WERI-Rb-1 (cell line): Measurements from ENCODE around the gene UVRAG.

ENCODE experiments used
- DNase-seq: peaks from one replicate; pipeline ENCODE4 v3.0.0-alpha.2; 2020
- H3K27ac ChIP-seq: fragments of 250-450 bp; sonication (Bioruptor Pico); 2 replicates; pipeline ENCODE4 v1.5.1; 2020; ENCODE audit warnings: mild to moderate bottlenecking, moderate library complexity
- H3K27me3 ChIP-seq: fragments of 250-450 bp; sonication (Bioruptor Pico); 2 replicates; pipeline ENCODE4 v1.5.1; 2021; ENCODE audit warnings: mild to moderate bottlenecking, low read depth, moderate library complexity; ENCODE audit not compliant: insufficient read depth, severe bottlenecking
- H3K36me3 ChIP-seq: fragments of 250-450 bp; sonication (Bioruptor Pico); 2 replicates; pipeline ENCODE4 v1.5.1; 2020; ENCODE audit warnings: mild to moderate bottlenecking, moderate library complexity
- H3K4me3 ChIP-seq: 2 replicates; pipeline ENCODE4 v1.5.1; 2011; ENCODE audit warnings: low read depth, mild to moderate bottlenecking, control low read depth, low read length
- H3K9me3 ChIP-seq: fragments of 250-450 bp; sonication (Bioruptor Pico); 2 replicates; pipeline ENCODE4 v1.5.1; 2021; ENCODE audit warnings: mild to moderate bottlenecking, moderate library complexity; ENCODE audit not compliant: severe bottlenecking
- TF ChIP-seq, protein P1 (sequence below): IDR thresholded peaks from 2 replicates; pipeline ENCODE4 v1.5.1; 2011; ENCODE audit warnings: low read depth, mild to moderate bottlenecking, control low read depth, inconsistent platforms, low read length

UVRAG gene

DNA sequence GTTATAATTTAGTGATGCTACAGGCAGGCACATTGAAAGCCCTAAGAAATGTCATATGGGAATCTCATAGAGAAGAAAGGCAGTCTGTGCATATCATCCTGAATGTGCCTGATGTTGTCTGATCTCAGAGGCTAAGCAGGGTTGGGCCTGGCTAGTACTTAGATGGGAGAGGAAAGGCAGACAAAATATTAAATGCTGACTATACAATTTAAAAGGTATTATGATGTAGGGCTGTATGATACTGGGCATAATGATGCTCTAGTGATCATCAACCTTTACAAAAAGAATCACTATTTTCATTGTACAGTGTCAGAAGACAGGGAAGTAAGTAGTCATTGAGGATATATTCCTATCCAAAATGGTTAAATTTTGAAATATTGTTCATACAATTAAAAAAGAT, 119.8 kb downstream of the UVRAG start:
- DNase-seq: no peak
- no peaks in the 10 kb centered on the region for H3K36me3 ChIP-seq
- H3K4me3 ChIP-seq: no peak overlapping the region
- no peak overlapping the region for H3K27ac ChIP-seq
- no peaks in the 10 kb centered on the region for H3K27me3 ChIP-seq
- H3K9me3 ChIP-seq: no peaks in the 10 kb centered on the region
- TF ChIP-seq, protein P1, sequence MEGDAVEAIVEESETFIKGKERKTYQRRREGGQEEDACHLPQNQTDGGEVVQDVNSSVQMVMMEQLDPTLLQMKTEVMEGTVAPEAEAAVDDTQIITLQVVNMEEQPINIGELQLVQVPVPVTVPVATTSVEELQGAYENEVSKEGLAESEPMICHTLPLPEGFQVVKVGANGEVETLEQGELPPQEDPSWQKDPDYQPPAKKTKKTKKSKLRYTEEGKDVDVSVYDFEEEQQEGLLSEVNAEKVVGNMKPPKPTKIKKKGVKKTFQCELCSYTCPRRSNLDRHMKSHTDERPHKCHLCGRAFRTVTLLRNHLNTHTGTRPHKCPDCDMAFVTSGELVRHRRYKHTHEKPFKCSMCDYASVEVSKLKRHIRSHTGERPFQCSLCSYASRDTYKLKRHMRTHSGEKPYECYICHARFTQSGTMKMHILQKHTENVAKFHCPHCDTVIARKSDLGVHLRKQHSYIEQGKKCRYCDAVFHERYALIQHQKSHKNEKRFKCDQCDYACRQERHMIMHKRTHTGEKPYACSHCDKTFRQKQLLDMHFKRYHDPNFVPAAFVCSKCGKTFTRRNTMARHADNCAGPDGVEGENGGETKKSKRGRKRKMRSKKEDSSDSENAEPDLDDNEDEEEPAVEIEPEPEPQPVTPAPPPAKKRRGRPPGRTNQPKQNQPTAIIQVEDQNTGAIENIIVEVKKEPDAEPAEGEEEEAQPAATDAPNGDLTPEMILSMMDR: no peak

DNA sequence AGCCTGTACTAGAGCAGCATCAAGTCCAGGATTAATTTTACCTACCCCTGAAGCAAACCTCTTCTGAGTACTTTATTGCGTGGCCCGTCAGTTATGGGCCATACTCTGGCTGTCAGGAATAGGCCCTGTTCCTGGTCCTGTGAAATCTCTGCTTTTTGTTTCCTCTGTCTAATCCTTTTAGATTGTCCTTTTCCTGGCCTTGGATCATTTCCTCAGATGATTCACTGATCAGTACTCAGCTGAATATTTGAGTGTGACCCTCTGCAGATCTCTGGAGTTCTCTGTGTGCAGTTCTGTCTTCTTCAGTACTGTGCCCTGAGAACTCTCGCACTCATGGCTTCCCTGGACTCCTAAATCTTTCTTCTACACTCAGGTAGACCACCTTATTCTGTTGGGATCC, 123.5 kb downstream of the UVRAG start:
- Histone ChIP-seq H3K27ac (no peak overlapping the region), H3K4me3 (no peak overlapping the region), H3K36me3 (no peaks in the 10 kb centered on the region), H3K27me3 (no peaks in the 10 kb centered on the region), H3K9me3 (no peaks in the 10 kb centered on the region)
- DNase-seq: no peak
- TF ChIP-seq, protein P1: no peak

DNA sequence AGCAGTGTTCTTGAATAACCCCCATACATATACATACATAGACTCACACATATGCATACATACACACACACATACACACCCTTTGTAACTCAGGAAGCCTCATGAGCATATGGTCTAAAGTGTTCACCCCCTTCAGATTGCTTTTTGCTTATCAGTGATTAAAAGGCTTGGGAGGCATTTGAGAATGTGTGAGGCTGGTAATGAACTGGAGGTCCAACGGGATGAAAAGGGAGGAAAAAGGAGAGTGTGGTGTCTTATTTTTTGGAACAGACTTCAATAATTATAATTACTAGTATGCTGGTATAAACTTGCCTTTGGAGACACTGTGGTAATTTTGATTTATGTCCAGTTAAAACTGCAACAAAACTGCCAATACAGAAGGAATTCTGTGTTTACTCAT, 124.5 kb downstream of the UVRAG start:
- DNase-seq: no peak
- H3K36me3 ChIP-seq: no peaks in the 10 kb centered on the region
- no peak overlapping the region for H3K4me3 ChIP-seq
- TF ChIP-seq, protein P1: no peak
- no peak overlapping the region for H3K27ac ChIP-seq
- H3K27me3 ChIP-seq: no peaks in the 10 kb centered on the region
- H3K9me3 ChIP-seq: no peaks in the 10 kb centered on the region

DNA sequence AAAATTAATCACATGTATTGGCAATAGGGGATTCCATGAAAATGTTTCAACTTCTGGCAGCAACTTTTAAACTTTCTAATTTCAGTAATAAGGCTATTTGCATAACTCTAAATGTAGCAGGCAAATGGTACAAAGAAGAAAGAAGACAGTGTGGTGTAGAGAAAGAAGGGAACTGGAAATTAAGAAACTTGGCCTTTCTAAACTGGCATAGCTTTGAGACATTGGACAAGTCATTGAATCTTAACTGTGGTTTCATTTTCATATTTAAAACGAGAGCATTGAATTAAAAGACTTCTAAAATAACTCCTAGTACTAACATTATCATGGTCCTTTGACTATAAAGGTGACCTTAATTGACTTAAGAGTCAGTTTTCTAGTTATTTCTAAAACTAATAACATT, 125.0 kb downstream of the UVRAG start:
- TF ChIP-seq, protein P1: no peak
- Histone ChIP-seq H3K27me3 (no peaks in the 10 kb centered on the region), H3K27ac (no peak overlapping the region), H3K36me3 (no peaks in the 10 kb centered on the region), H3K9me3 (no peaks in the 10 kb centered on the region), H3K4me3 (no peak overlapping the region)
- DNase-seq: no peak

DNA sequence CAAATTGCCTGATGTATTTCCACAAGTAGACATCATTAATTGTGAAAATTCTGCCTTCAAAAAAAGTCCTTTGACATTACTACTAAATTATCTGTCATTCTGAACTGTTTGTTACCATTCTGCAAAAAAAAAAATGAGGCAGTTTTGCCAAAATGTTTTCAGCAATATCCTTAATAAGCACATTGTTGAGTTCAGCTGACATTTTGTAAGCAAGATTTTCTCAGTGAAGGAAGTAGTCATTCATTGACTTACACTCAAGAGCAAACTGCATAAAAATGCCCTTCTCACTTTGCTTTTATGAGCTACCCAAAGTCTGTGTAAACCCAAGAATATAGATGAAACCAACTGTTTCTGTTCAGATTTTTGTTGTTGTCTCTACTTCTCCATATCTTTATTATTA, 125.9 kb downstream of the UVRAG start:
- Histone ChIP-seq H3K9me3 (no peaks in the 10 kb centered on the region), H3K27ac (no peak overlapping the region), H3K36me3 (no peaks in the 10 kb centered on the region), H3K27me3 (no peaks in the 10 kb centered on the region), H3K4me3 (no peak overlapping the region)
- no peak for DNase-seq
- TF ChIP-seq, protein P1: no peak

DNA sequence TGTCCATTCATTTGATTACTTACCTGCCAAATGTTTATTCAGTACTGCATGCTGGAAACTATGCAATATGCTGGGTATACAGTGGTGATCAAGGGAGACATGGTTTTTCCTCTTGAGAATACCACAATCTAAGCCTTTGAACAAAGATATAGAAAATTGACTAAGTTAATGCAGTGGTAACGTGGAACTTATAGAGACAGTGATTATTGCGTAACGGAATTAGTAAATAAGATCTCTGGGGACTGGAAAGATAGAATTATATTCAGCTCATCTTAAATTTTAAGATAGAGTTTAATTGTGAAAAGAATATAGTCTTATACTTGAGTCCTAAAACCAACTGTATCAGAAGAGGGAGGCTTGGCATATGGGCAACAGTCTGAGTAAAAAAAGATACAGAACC, 129.5 kb downstream of the UVRAG start:
- no peaks in the 10 kb centered on the region for H3K36me3 ChIP-seq
- no peaks in the 10 kb centered on the region for H3K27me3 ChIP-seq
- H3K4me3 ChIP-seq: no peak overlapping the region
- no peak overlapping the region for H3K27ac ChIP-seq
- DNase-seq: no peak
- TF ChIP-seq, protein P1: no peak
- no peaks in the 10 kb centered on the region for H3K9me3 ChIP-seq
